Measurements from ENCODE around the gene ATP1A1. TPM values are rescaled to one million over a fixed set of nuclear protein-coding genes. Genes with fewer than 3 reads are reported as not detected.
A peak's percentile ranks its signal among the peaks of the same experiment; 100 is the strongest.

The ATP1A1 gene
- total RNA-seq, 5 donors from 2014 or later (not counting 1 experiment from before 2014, with no cell fraction given), result 230 to 292 (median 266) TPM

- no peaks in the 10 kb centered on the region for H3K4me1 ChIP-seq (ENCODE audit: control insufficient read depth in 1 of 2, extremely low read depth in 1 of 2, insufficient read depth in 2 of 2, low read length in 2 of 2)
- H3K36me3 ChIP-seq (ENCODE audit: control insufficient read depth in 2 of 2, extremely low read depth in 1 of 2, insufficient read depth in 1 of 2, low read length in 1 of 2), result no peaks in the 10 kb centered on the region
- no peaks in the 10 kb centered on the region for H3K9me3 Mint-ChIP-seq
- POLR2A ChIA-PET, result no interaction called here
- no peak overlapping the region for H3K27ac Mint-ChIP-seq
- no peak overlapping the region for H3K4me3 ChIP-seq (ENCODE audit: control insufficient read depth in 1 of 2, extremely low read depth in 1 of 2, low read length in 1 of 2)
- DNase-seq (no peak), ATAC-seq (replicated peaks in 1 of 4) (no peak)
- no peaks in the 10 kb centered on the region for H3K27me3 ChIP-seq (replicated peaks in 1 of 2; ENCODE audit: control insufficient read depth in 2 of 2, extremely low read depth in 1 of 2, insufficient read depth in 2 of 2, low read length in 1 of 2)
- H3K4me1 Mint-ChIP-seq, result no peaks in the 10 kb centered on the region
- no peaks in the 10 kb centered on the region for H3K27me3 Mint-ChIP-seq
- CTCF ChIA-PET, result interaction anchor here in 1 of 2 donors (0.6 kb wide), 1 partner anchor 35 kb away, joined by 3 read pairs; no protein-coding TSS in a partner anchor
- no peak overlapping the region for H3K4me3 Mint-ChIP-seq
- no peaks in the 10 kb centered on the region for H3K9me3 ChIP-seq
- no peak overlapping the region for H3K27ac ChIP-seq (ENCODE audit: low read length)
- WGBS (ENCODE audit: insufficient coverage), result 74% methylated on average over 5 of the region's 7 CpGs
- no peaks in the 10 kb centered on the region for H3K36me3 Mint-ChIP-seq
These were observed 58.9 kb downstream of the ATP1A1 start for GRCh38 chr1:116431870-116432500.

- Mint-ChIP-seq H3K36me3 (no peaks in the 10 kb centered on the region), H3K9me3 (no peaks in the 10 kb centered on the region), H3K4me1 (no peaks in the 10 kb centered on the region), H3K4me3 (no peak overlapping the region), H3K27ac (no peak overlapping the region), H3K27me3 (no peaks in the 10 kb centered on the region)
- ATAC-seq (replicated peaks in 1 of 4), result no peak
- 82% methylated on average over 2 of the region's 3 CpGs for WGBS (ENCODE audit: insufficient coverage)
- DNase-seq, result no peak
- Histone ChIP-seq H3K27ac (ENCODE audit: low read length) (no peak overlapping the region), H3K9me3 (no peaks in the 10 kb centered on the region), H3K4me1 (ENCODE audit: control insufficient read depth in 1 of 2, extremely low read depth in 1 of 2, insufficient read depth in 2 of 2, low read length in 2 of 2) (no peaks in the 10 kb centered on the region), H3K36me3 (ENCODE audit: control insufficient read depth in 2 of 2, extremely low read depth in 1 of 2, insufficient read depth in 1 of 2, low read length in 1 of 2) (no peaks in the 10 kb centered on the region), H3K27me3 (replicated peaks in 1 of 2; ENCODE audit: control insufficient read depth in 2 of 2, extremely low read depth in 1 of 2, insufficient read depth in 2 of 2, low read length in 1 of 2) (no peaks in the 10 kb centered on the region), H3K4me3 (ENCODE audit: control insufficient read depth in 1 of 2, extremely low read depth in 1 of 2, low read length in 1 of 2) (no peak overlapping the region)
- ChIA-PET CTCF (no interaction called here), POLR2A (no interaction called here)
These were observed 59.7 kb downstream of the ATP1A1 start for GRCh38 chr1:116432655-116433265.

- ATAC-seq (replicated peaks in 1 of 4) (peak in 2 of 4 experiments; percentile 22 to 24), DNase-seq (no peak)
- no peak overlapping the region for H3K27ac Mint-ChIP-seq
- H3K4me3 Mint-ChIP-seq, result no peak overlapping the region
- no peaks in the 10 kb centered on the region for H3K36me3 Mint-ChIP-seq
- no peak overlapping the region for H3K27ac ChIP-seq (ENCODE audit: low read length)
- no peaks in the 10 kb centered on the region for H3K4me1 ChIP-seq (ENCODE audit: control insufficient read depth in 1 of 2, extremely low read depth in 1 of 2, insufficient read depth in 2 of 2, low read length in 2 of 2)
- no peaks in the 10 kb centered on the region for H3K9me3 ChIP-seq
- H3K4me1 Mint-ChIP-seq, result no peaks in the 10 kb centered on the region
- no peaks in the 10 kb centered on the region for H3K27me3 Mint-ChIP-seq
- no peak overlapping the region for H3K4me3 ChIP-seq (ENCODE audit: control insufficient read depth in 1 of 2, extremely low read depth in 1 of 2, low read length in 1 of 2)
- no peaks in the 10 kb centered on the region for H3K9me3 Mint-ChIP-seq
- 96% methylated on average over 5 of the region's 13 CpGs for WGBS (ENCODE audit: insufficient coverage)
- ChIA-PET POLR2A (no interaction called here), CTCF (interaction anchor here in 1 of 2 donors (0.5 kb wide), 2 partner anchors 161 to 188 kb away, joined by 3 read pairs; no protein-coding TSS in a partner anchor)
- H3K36me3 ChIP-seq (ENCODE audit: control insufficient read depth in 2 of 2, extremely low read depth in 1 of 2, insufficient read depth in 1 of 2, low read length in 1 of 2), result no peaks in the 10 kb centered on the region
- no peaks in the 10 kb centered on the region for H3K27me3 ChIP-seq (replicated peaks in 1 of 2; ENCODE audit: control insufficient read depth in 2 of 2, extremely low read depth in 1 of 2, insufficient read depth in 2 of 2, low read length in 1 of 2)
These were observed 60.5 kb downstream of the ATP1A1 start for GRCh38 chr1:116433275-116434257.

GRCh38 chr1:116434849-116435248 is 61.8 kb downstream of the ATP1A1 start:
- CTCF ChIA-PET, result no interaction called here
- no peak overlapping the region for H3K27ac Mint-ChIP-seq
- POLR2A ChIA-PET, result interaction anchor here in 1 of 2 donors (0.6 kb wide), 1 partner anchor 189 kb away, joined by 4 read pairs; no protein-coding TSS in a partner anchor

GRCh38 chr1:116435806-116436610 is 63.0 kb downstream of the ATP1A1 start:
- Histone ChIP-seq H3K9me3 (no peaks in the 10 kb centered on the region), H3K27ac (ENCODE audit: low read length) (no peak overlapping the region), H3K4me1 (ENCODE audit: control insufficient read depth in 1 of 2, extremely low read depth in 1 of 2, insufficient read depth in 2 of 2, low read length in 2 of 2) (no peaks in the 10 kb centered on the region), H3K36me3 (ENCODE audit: control insufficient read depth in 2 of 2, extremely low read depth in 1 of 2, insufficient read depth in 1 of 2, low read length in 1 of 2) (no peaks in the 10 kb centered on the region), H3K4me3 (ENCODE audit: control insufficient read depth in 1 of 2, extremely low read depth in 1 of 2, low read length in 1 of 2) (no peak overlapping the region), H3K27me3 (replicated peaks in 1 of 2; ENCODE audit: control insufficient read depth in 2 of 2, extremely low read depth in 1 of 2, insufficient read depth in 2 of 2, low read length in 1 of 2) (no peaks in the 10 kb centered on the region)
- Mint-ChIP-seq H3K4me3 (no peak overlapping the region), H3K9me3 (no peaks in the 10 kb centered on the region), H3K27ac (no peak overlapping the region), H3K4me1 (no peaks in the 10 kb centered on the region), H3K36me3 (no peaks in the 10 kb centered on the region), H3K27me3 (peaks cover 0 to 6% of the 10 kb centered on the region in 2 donors)
- DNase-seq, result no peak
- ChIA-PET POLR2A (interaction anchor here in 1 of 2 donors (0.6 kb wide), 1 partner anchor 188 kb away, joined by 4 read pairs; no protein-coding TSS in a partner anchor), CTCF (no interaction called here)
- no CpG with 5 or more reads among the region's 2 CpGs for WGBS (ENCODE audit: insufficient coverage)
- peak in 3 of 4 experiments; percentile 14 to 43 (median 32) for ATAC-seq (replicated peaks in 1 of 4)

More at GRCh38 chr1:116434849-116435248, 61.8 kb downstream of the ATP1A1 start:
- Mint-ChIP-seq H3K27me3 (no peaks in the 10 kb centered on the region), H3K4me3 (no peak overlapping the region), H3K9me3 (no peaks in the 10 kb centered on the region), H3K4me1 (no peaks in the 10 kb centered on the region), H3K36me3 (no peaks in the 10 kb centered on the region)
- Histone ChIP-seq H3K27me3 (replicated peaks in 1 of 2; ENCODE audit: control insufficient read depth in 2 of 2, extremely low read depth in 1 of 2, insufficient read depth in 2 of 2, low read length in 1 of 2) (no peaks in the 10 kb centered on the region), H3K27ac (ENCODE audit: low read length) (no peak overlapping the region), H3K4me1 (ENCODE audit: control insufficient read depth in 1 of 2, extremely low read depth in 1 of 2, insufficient read depth in 2 of 2, low read length in 2 of 2) (no peaks in the 10 kb centered on the region), H3K36me3 (ENCODE audit: control insufficient read depth in 2 of 2, extremely low read depth in 1 of 2, insufficient read depth in 1 of 2, low read length in 1 of 2) (no peaks in the 10 kb centered on the region), H3K4me3 (ENCODE audit: control insufficient read depth in 1 of 2, extremely low read depth in 1 of 2, low read length in 1 of 2) (no peak overlapping the region), H3K9me3 (no peaks in the 10 kb centered on the region)
- no peak for ATAC-seq (replicated peaks in 1 of 4)
- no CpG with 5 or more reads among the region's 3 CpGs for WGBS (ENCODE audit: insufficient coverage)
- no peak for DNase-seq

- H3K4me3 ChIP-seq (ENCODE audit: control insufficient read depth in 1 of 2, extremely low read depth in 1 of 2, low read length in 1 of 2), result no peak overlapping the region
- Mint-ChIP-seq H3K4me3 (no peak overlapping the region), H3K4me1 (no peaks in the 10 kb centered on the region), H3K27me3 (peaks cover 0 to 8% of the 10 kb centered on the region in 2 donors), H3K36me3 (no peaks in the 10 kb centered on the region), H3K9me3 (no peaks in the 10 kb centered on the region), H3K27ac (no peak overlapping the region)
- ChIA-PET POLR2A (no interaction called here), CTCF (no interaction called here)
- H3K27me3 ChIP-seq (replicated peaks in 1 of 2; ENCODE audit: control insufficient read depth in 2 of 2, extremely low read depth in 1 of 2, insufficient read depth in 2 of 2, low read length in 1 of 2), result no peaks in the 10 kb centered on the region
- no peaks in the 10 kb centered on the region for H3K36me3 ChIP-seq (ENCODE audit: control insufficient read depth in 2 of 2, extremely low read depth in 1 of 2, insufficient read depth in 1 of 2, low read length in 1 of 2)
- no peak for ATAC-seq (replicated peaks in 1 of 4)
- H3K4me1 ChIP-seq (ENCODE audit: control insufficient read depth in 1 of 2, extremely low read depth in 1 of 2, insufficient read depth in 2 of 2, low read length in 2 of 2), result no peaks in the 10 kb centered on the region
- no CpG with 5 or more reads among the region's 2 CpGs for WGBS (ENCODE audit: insufficient coverage)
- no peak overlapping the region for H3K27ac ChIP-seq (ENCODE audit: low read length)
- no peaks in the 10 kb centered on the region for H3K9me3 ChIP-seq
- no peak for DNase-seq
These were observed 63.5 kb downstream of the ATP1A1 start for GRCh38 chr1:116436611-116436970.

Measured in T-cell (primary cell).